HepG2 (cell line): Measurements from ENCODE around the gene IP6K3. TPM values are rescaled to one million over a fixed set of nuclear protein-coding genes. Genes with fewer than 3 reads are reported as not detected.

ENCODE experiments used
- ATAC-seq: fragments of 200-7000 bp; cut with Tn5 transposase; 3 replicates; pipeline ENCODE4 v1.9.1; 2020; ENCODE audit warnings: mild to moderate bottlenecking, moderate library complexity
- BruUV-seq: library from RNA; stranded (reverse); fragments of 400-500 nt; replicated peaks from 2 replicates; lab custom pipeline; 2021; lab: Mats Ljungman, UMichigan
- CTCF ChIA-PET: fragments of 300-600 bp; formaldehyde crosslinking; extraction: SDS; loops from one replicate; lab custom pipeline; 2021; ENCODE audit warnings: low total read pairs, inconsistent platforms, low intra/inter-chr PET ratio; lab: Yijun Ruan, JAX
- POLR2A ChIA-PET: fragments of 350-600 bp; sonication (Branson Sonifier 250); formaldehyde crosslinking; loops from one replicate; lab custom pipeline; 2020; ENCODE audit warnings: antibody characterized with exemption, inconsistent platforms; lab: Yijun Ruan, JAX
- DNase-seq: peaks from one replicate; pipeline ENCODE4 v3.0.0-alpha.2; 2015; ENCODE audit warnings: low spot score
- FAIRE-seq: peaks from 3 replicates; lab custom pipeline; 2011; peaks lifted over from hg19 to GRCh38; lab: Jason Lieb, UNC
- H2AFZ ChIP-seq: one replicate; pipeline ENCODE4 v1.6.1; 2011; ENCODE audit warnings: low read length, inconsistent platforms
- H3K27ac ChIP-seq: fragments of 300-600 bp; 3 replicates; pipeline ENCODE4 v1.8.0; 2011; ENCODE audit warnings: mixed run types, mild to moderate bottlenecking, mixed read lengths, low read length, inconsistent platforms; ENCODE audit not compliant: insufficient read depth; ENCODE audit errors: extremely low read length
- H3K27me3 ChIP-seq, 2 experiments: fragments of 200-600 bp in 1 of 2; 2 replicates in 1 of 2; 3 replicates in 1 of 2; pipeline versions ENCODE4 v1.6.0 to v1.8.0; 2011; ENCODE audit warnings: low read length in 2 of 2, mild to moderate bottlenecking in 2 of 2, moderate library complexity in 2 of 2, inconsistent platforms in 1 of 2; ENCODE audit not compliant: insufficient read depth in 2 of 2, control insufficient read depth in 1 of 2
- H3K36me3 ChIP-seq, 2 experiments: fragments of 200-600 bp in 1 of 2; replicated peaks in 1 of 2; 2 replicates in 1 of 2; 3 replicates in 1 of 2; pipeline versions ENCODE4 v1.5.1 to v1.8.0; 2011; ENCODE audit warnings: low read length in 2 of 2, inconsistent platforms in 1 of 2; ENCODE audit not compliant: insufficient read depth in 2 of 2, control insufficient read depth in 1 of 2
- H3K4me1 ChIP-seq: 2 replicates; pipeline ENCODE4 v1.5.1; 2012; ENCODE audit warnings: low read length, inconsistent platforms; ENCODE audit not compliant: insufficient read depth
- H3K4me2 ChIP-seq: 2 replicates; pipeline ENCODE4 v1.6.0; 2011; ENCODE audit warnings: low read depth, low read length, inconsistent platforms
- H3K4me3 ChIP-seq, 3 experiments: fragments of 200-600 bp in 1 of 3; sonication (generic), shearing (Covaris generic) in 1 of 3; replicated peaks in 1 of 3; 2 replicates each; pipeline ENCODE4 v1.5.1; 2011 to 2016; ENCODE audit warnings: low read length in 3 of 3, inconsistent platforms in 2 of 3, low read depth in 2 of 3, mild to moderate bottlenecking in 2 of 3, control low read depth in 1 of 3, mixed read lengths in 1 of 3; ENCODE audit not compliant: insufficient read depth in 1 of 3
- H3K79me2 ChIP-seq: one replicate; pipeline ENCODE4 v1.6.1; 2011; ENCODE audit warnings: low read length, inconsistent platforms; ENCODE audit not compliant: insufficient read depth
- H3K9ac ChIP-seq: 2 replicates; pipeline ENCODE4 v1.6.0; 2011; ENCODE audit warnings: mild to moderate bottlenecking, low read depth, low read length, inconsistent platforms; ENCODE audit not compliant: insufficient read depth
- H3K9me3 ChIP-seq: 2 replicates; pipeline ENCODE4 v1.5.1; 2012; ENCODE audit warnings: mild to moderate bottlenecking, low read length
- H4K20me1 ChIP-seq: 2 replicates; pipeline ENCODE4 v1.6.0; 2011; ENCODE audit warnings: inconsistent platforms, mild to moderate bottlenecking, low read length, moderate library complexity; ENCODE audit not compliant: insufficient read depth
- BORCS8-MEF2B ChIP-seq: sonication (generic); formaldehyde crosslinking; IDR thresholded peaks from 2 replicates; pipeline ENCODE4 v1.8.0; 2022; ENCODE audit warnings: mild to moderate bottlenecking, missing genetic modification reagents
- ELF4 ChIP-seq: sonication (generic); formaldehyde crosslinking; IDR thresholded peaks from 2 replicates; pipeline ENCODE4 v1.5.0; 2020; ENCODE audit warnings: missing genetic modification reagents, mild to moderate bottlenecking, moderate library complexity, borderline replicate concordance
- EZH2 ChIP-seq: conservative IDR thresholded peaks from 2 replicates; pipeline ENCODE4 v1.6.1; 2012; ENCODE audit warnings: mild to moderate bottlenecking, low read depth, low read length, moderate library complexity
- FIP1L1 ChIP-seq: fragments of 200-400 bp; formaldehyde crosslinking; IDR thresholded peaks from 2 replicates; pipeline ENCODE4 v1.6.1; 2018; ENCODE audit warnings: low read depth, mild to moderate bottlenecking, low read length, moderate library complexity, borderline replicate concordance; ENCODE audit not compliant: insufficient read depth
- GATA4 ChIP-seq: sonication (generic); IDR thresholded peaks from 2 replicates; pipeline ENCODE4 v1.6.1; 2016; ENCODE audit warnings: antibody characterized with exemption, low read depth, borderline replicate concordance
- GATAD2A ChIP-seq: IDR thresholded peaks from 2 replicates; pipeline ENCODE4 v1.6.1; 2016
- PCBP1 ChIP-seq: fragments of 200-400 bp; formaldehyde crosslinking; IDR thresholded peaks from 2 replicates; pipeline ENCODE4 v1.6.1; 2017; ENCODE audit warnings: mild to moderate bottlenecking, low read depth, low read length, borderline replicate concordance
- SAP130 ChIP-seq: IDR thresholded peaks from 2 replicates; pipeline ENCODE4 v1.6.1; 2016; ENCODE audit warnings: low read depth
- XRCC5 ChIP-seq: fragments of 200-400 bp; formaldehyde crosslinking; optimal IDR thresholded peaks from 2 replicates; pipeline ENCODE3; 2017; ENCODE audit warnings: mild to moderate bottlenecking, low read length
- ZNF264 ChIP-seq: sonication (generic); formaldehyde crosslinking; IDR thresholded peaks from 2 replicates; pipeline ENCODE4 v1.4.0; 2020; ENCODE audit warnings: missing genetic modification reagents
- ZNF329 ChIP-seq: sonication (generic); formaldehyde crosslinking; IDR thresholded peaks from 2 replicates; pipeline ENCODE4 v1.9.0; 2021; ENCODE audit warnings: low read depth, mild to moderate bottlenecking, missing genetic modification reagents
- ZNF333 ChIP-seq: sonication (generic); formaldehyde crosslinking; IDR thresholded peaks from 2 replicates; pipeline ENCODE4 v1.4.0; 2020; ENCODE audit warnings: mild to moderate bottlenecking, missing genetic modification reagents, borderline replicate concordance
- ZNF367 ChIP-seq: sonication (generic); formaldehyde crosslinking; IDR thresholded peaks from 2 replicates; pipeline ENCODE4 v1.4.0; 2020; ENCODE audit warnings: missing genetic modification reagents, borderline replicate concordance
- ZNF382 ChIP-seq: sonication (generic); formaldehyde crosslinking; IDR thresholded peaks from 2 replicates; pipeline ENCODE4 v1.5.0; 2020; ENCODE audit warnings: missing genetic modification reagents, mild to moderate bottlenecking, borderline replicate concordance
- ZNF644 ChIP-seq: IDR thresholded peaks from 2 replicates; pipeline ENCODE4 v1.6.1; 2016; ENCODE audit warnings: low read depth
- WGBS: methylation state at CpG from one replicate; pipeline ENCODE4 v1.1.6; 2017; ENCODE audit warnings: low lambda C conversion rate; 5-methylcytosine and 5-hydroxymethylcytosine counted together
- in situ Hi-C: cut with HindIII; loops from 2 replicates; pipeline ENCODE4 v1.10.0; 2017; ENCODE audit warnings: low pct_unique_long_range_greater_than_20kb; ENCODE audit not compliant: extremely low pct_ligation_motif_present
- intact Hi-C: fragments of 100-400 bp; cut with micrococcal nuclease; formaldehyde crosslinking; loops from one replicate; pipeline ENCODE4 v1.10.0; 2022; ENCODE audit not compliant: unreplicated experiment
- polyA plus RNA-seq, 8 experiments: library from polyadenylated mRNA; depleted of rRNA in 3 of 8; stranded (reverse) in 7 of 8; unstranded in 1 of 8; fragments of >200 nt; fragmentation: Illumina TruSeq in 4 of 8; extraction: Trizol in 4 of 8; gene quantifications; 2 replicates each; pipeline versions ENCODE4 v1.2.1 to v1.2.3, GENCODE V29; 2011 to 2016; ENCODE audit warnings: low read depth in 4 of 8, missing spikeins in 1 of 8, mixed read lengths in 1 of 8; ENCODE audit not compliant: insufficient read depth in 1 of 8
- total RNA-seq, 5 experiments: library from RNA; depleted of rRNA; stranded (reverse); fragments of >200 nt; fragmentation: Illumina TruSeq; extraction: Trizol; gene quantifications; 2 replicates each; pipeline ENCODE4 v1.2.3, GENCODE V29; 2016; ENCODE audit warnings: low read depth in 1 of 5
- TF ChIP-seq, protein P1 (sequence below): sonication (generic); formaldehyde crosslinking; IDR thresholded peaks from 2 replicates; pipeline ENCODE4 v1.4.0; 2020; ENCODE audit warnings: missing genetic modification reagents

Gene IP6K3
- total and polyA plus RNA-seq, 2 of the 13 experiments (the other 11 are each of a cell fraction or from before 2014, with no cell fraction given): 0.11 to 0.18 TPM

GRCh38 chr6:33725222-33725621 lies 21.5 kb downstream of the IP6K3 start (continued):
- TF ChIP-seq PCBP1 (no peak), ZNF264 (no peak), ZNF367 (CRISPR knock-in tag) (no peak), SAP130 (CRISPR knock-in tag) (no peak), GATAD2A (CRISPR knock-in tag) (no peak), BORCS8-MEF2B (CRISPR knock-in tag) (no peak)
- TF ChIP-seq, all 625 proteins: peak for 0

GRCh38 chr6:33724102-33725023 lies 22.3 kb downstream of the IP6K3 start:
- in situ Hi-C loops (no loop called here), intact Hi-C loops (no loop called here)
- POLR2A ChIA-PET: no interaction called here
- H3K27me3 ChIP-seq: peaks cover 0 to 6% of the 10 kb centered on the region in 2 experiments; a peak in 1 of 5 replicates
- DNase-seq (no peak), FAIRE-seq (no peak), ATAC-seq (no peak)
- no peaks in the 10 kb centered on the region for H3K9me3 ChIP-seq
- no peak overlapping the region for H3K4me3 ChIP-seq
- no peaks in the 10 kb centered on the region for H3K79me2 ChIP-seq
- H3K4me2 ChIP-seq: no peak overlapping the region
- no peaks in the 10 kb centered on the region for H3K36me3 ChIP-seq
- H3K9ac ChIP-seq: no peak overlapping the region
- H3K27ac ChIP-seq: no peak overlapping the region
- BruUV-seq: no TSS peak
- WGBS: 64% methylated on average over 13 of the region's 13 CpGs
- no peak overlapping the region for H2AFZ ChIP-seq
- CTCF ChIA-PET: no interaction called here
- H3K4me1 ChIP-seq: no peaks in the 10 kb centered on the region
- TF ChIP-seq FIP1L1: no peak
- no peak for TF ChIP-seq GATA4
- TF ChIP-seq ZNF382 (CRISPR knock-in tag): no peak
- TF ChIP-seq, protein P1, sequence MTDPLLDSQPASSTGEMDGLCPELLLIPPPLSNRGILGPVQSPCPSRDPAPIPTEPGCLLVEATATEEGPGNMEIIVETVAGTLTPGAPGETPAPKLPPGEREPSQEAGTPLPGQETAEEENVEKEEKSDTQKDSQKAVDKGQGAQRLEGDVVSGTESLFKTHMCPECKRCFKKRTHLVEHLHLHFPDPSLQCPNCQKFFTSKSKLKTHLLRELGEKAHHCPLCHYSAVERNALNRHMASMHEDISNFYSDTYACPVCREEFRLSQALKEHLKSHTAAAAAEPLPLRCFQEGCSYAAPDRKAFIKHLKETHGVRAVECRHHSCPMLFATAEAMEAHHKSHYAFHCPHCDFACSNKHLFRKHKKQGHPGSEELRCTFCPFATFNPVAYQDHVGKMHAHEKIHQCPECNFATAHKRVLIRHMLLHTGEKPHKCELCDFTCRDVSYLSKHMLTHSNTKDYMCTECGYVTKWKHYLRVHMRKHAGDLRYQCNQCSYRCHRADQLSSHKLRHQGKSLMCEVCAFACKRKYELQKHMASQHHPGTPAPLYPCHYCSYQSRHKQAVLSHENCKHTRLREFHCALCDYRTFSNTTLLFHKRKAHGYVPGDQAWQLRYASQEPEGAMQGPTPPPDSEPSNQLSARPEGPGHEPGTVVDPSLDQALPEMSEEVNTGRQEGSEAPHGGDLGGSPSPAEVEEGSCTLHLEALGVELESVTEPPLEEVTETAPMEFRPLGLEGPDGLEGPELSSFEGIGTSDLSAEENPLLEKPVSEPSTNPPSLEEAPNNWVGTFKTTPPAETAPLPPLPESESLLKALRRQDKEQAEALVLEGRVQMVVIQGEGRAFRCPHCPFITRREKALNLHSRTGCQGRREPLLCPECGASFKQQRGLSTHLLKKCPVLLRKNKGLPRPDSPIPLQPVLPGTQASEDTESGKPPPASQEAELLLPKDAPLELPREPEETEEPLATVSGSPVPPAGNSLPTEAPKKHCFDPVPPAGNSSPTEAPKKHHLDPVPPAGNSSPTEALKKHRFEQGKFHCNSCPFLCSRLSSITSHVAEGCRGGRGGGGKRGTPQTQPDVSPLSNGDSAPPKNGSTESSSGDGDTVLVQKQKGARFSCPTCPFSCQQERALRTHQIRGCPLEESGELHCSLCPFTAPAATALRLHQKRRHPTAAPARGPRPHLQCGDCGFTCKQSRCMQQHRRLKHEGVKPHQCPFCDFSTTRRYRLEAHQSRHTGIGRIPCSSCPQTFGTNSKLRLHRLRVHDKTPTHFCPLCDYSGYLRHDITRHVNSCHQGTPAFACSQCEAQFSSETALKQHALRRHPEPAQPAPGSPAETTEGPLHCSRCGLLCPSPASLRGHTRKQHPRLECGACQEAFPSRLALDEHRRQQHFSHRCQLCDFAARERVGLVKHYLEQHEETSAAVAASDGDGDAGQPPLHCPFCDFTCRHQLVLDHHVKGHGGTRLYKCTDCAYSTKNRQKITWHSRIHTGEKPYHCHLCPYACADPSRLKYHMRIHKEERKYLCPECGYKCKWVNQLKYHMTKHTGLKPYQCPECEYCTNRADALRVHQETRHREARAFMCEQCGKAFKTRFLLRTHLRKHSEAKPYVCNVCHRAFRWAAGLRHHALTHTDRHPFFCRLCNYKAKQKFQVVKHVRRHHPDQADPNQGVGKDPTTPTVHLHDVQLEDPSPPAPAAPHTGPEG (CRISPR knock-in tag): no peak
- TF ChIP-seq ZNF333 (CRISPR knock-in tag): no peak
- no peak for TF ChIP-seq EZH2
- TF ChIP-seq XRCC5: no peak
- no peak for TF ChIP-seq ZNF644 (CRISPR knock-in tag)
- TF ChIP-seq ELF4 (CRISPR knock-in tag): no peak
- TF ChIP-seq ZNF329 (CRISPR knock-in tag): no peak
- H4K20me1 ChIP-seq: no peaks in the 10 kb centered on the region
